HCEC 1CT (cell line): ENCODE data around the gene DNAJC13.

Experiments used
- DNase-seq: peaks from one replicate; pipeline ENCODE4 v3.0.0-alpha.2; 2017

The DNAJC13 gene

GRCh38 chr3:132469326-132469725 is 52.0 kb downstream of the DNAJC13 start:
- no peak for DNase-seq

GRCh38 chr3:132486099-132486498 is 68.8 kb downstream of the DNAJC13 start:
- peak; percentile 27 for DNase-seq

- DNase-seq: no peak
Observed at GRCh38 chr3:132488151-132488550, 70.8 kb downstream of the DNAJC13 start.

GRCh38 chr3:132499071-132499470 is 81.8 kb downstream of the DNAJC13 start:
- no peak for DNase-seq

- no peak for DNase-seq
Observed at GRCh38 chr3:132503559-132503958, 86.3 kb downstream of the DNAJC13 start.

- DNase-seq: no peak
Observed at GRCh38 chr3:132504375-132504933, 87.2 kb downstream of the DNAJC13 start.

GRCh38 chr3:132507657-132508056 is 90.4 kb downstream of the DNAJC13 start:
- DNase-seq: no peak

- DNase-seq: no peak
Observed at GRCh38 chr3:132509096-132509495, 91.8 kb downstream of the DNAJC13 start.

GRCh38 chr3:132509506-132509905 is 92.2 kb downstream of the DNAJC13 start:
- no peak for DNase-seq

GRCh38 chr3:132513057-132513456 is 95.8 kb downstream of the DNAJC13 start:
- DNase-seq: no peak

- DNase-seq: no peak
Observed at GRCh38 chr3:132517311-132517710, 100.0 kb downstream of the DNAJC13 start.

GRCh38 chr3:132519914-132520313 is 102.6 kb downstream of the DNAJC13 start:
- DNase-seq: no peak

GRCh38 chr3:132521901-132522300 is 104.6 kb downstream of the DNAJC13 start:
- no peak for DNase-seq

GRCh38 chr3:132522353-132522752 is 105.1 kb downstream of the DNAJC13 start:
- no peak for DNase-seq

GRCh38 chr3:132530624-132531023 is 113.3 kb downstream of the DNAJC13 start:
- no peak for DNase-seq

GRCh38 chr3:132535575-132536441 is 118.5 kb downstream of the DNAJC13 start:
- DNase-seq: peak; percentile 80

GRCh38 chr3:132536442-132537153 is 119.3 kb downstream of the DNAJC13 start:
- DNase-seq: peak; percentile 14

GRCh38 chr3:132537297-132537696 is 120.0 kb downstream of the DNAJC13 start:
- DNase-seq: no peak

GRCh38 chr3:132538072-132538471 is 120.8 kb downstream of the DNAJC13 start:
- DNase-seq: no peak

- no peak for DNase-seq
Observed at GRCh38 chr3:132539681-132540080, 122.4 kb downstream of the DNAJC13 start.

GRCh38 chr3:132542577-132542976 is 125.3 kb downstream of the DNAJC13 start:
- no peak for DNase-seq

GRCh38 chr3:132543011-132543739 is 125.9 kb downstream of the DNAJC13 start:
- peak; percentile 98 for DNase-seq

GRCh38 chr3:132544130-132544529 is 126.8 kb downstream of the DNAJC13 start:
- DNase-seq: no peak
